Measurements from ENCODE around the gene SHTN1. TPM values are rescaled to one million over a fixed set of nuclear protein-coding genes. Genes with fewer than 3 reads are reported as not detected.

Gene SHTN1
- total RNA-seq, 3 donors from 2014 or later (not counting 1 experiment from before 2014, with no cell fraction given): 0.88 to 1.4 (median 1.1) TPM

DNA sequence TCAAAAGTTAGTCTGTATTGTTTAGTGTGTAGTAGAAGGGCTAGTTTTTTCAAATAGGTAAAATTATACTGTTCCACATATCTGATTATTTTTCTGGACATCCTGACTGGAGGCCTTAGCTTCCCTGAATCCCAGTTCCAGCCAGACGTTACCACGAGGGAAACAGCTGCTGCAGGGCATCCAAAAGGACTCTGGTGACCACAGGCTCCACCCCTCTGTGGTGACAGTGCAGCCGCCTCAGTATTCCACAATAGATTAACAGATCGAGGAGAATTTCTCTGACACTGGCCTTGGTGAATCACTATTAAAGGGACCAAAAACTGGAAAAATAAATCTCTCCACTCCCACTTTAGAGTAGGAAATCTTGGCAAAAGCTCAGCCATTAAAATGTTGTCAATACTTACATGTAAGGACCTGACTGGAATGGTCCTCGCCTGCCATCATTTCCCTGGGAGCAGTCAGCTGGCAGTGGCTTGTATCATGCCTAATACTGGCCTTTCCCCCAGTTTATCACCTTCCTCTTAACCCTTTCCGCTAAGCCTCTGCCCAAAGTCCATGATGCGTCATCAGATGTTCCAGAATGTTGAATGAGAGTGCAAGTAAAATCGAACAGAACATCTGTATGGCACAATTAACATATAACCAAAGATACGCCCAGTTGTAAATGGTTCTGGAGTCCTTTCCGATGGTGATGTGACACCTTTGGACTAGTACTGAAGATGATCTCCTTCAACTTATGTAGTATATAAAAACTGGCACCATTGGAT is 124.1 kb downstream of the SHTN1 start:
- Histone ChIP-seq H3K27ac (ENCODE audit: low read length) (no peak overlapping the region), H3K27me3 (ENCODE audit: control insufficient read depth, insufficient read depth, low read length) (no peaks in the 10 kb centered on the region), H3K36me3 (ENCODE audit: control insufficient read depth, insufficient read depth, low read length) (no peaks in the 10 kb centered on the region), H3K4me3 (ENCODE audit: low read length) (no peak overlapping the region), H3K4me1 (ENCODE audit: control insufficient read depth, insufficient read depth, low read length) (no peaks in the 10 kb centered on the region), H3K9me3 (ENCODE audit: control insufficient read depth, insufficient read depth, low read length) (no peaks in the 10 kb centered on the region)
- WGBS (ENCODE audit: insufficient coverage): 71% methylated on average over 8 of the region's 10 CpGs
- Mint-ChIP-seq H3K36me3 (no peaks in the 10 kb centered on the region), H3K27ac (no peak overlapping the region), H3K9me3 (no peaks in the 10 kb centered on the region), H3K4me1 (no peaks in the 10 kb centered on the region), H3K4me3 (no peak overlapping the region), H3K27me3 (ENCODE audit: low read depth in 2 of 2) (peaks cover 0 to 6% of the 10 kb centered on the region in 2 donors)
- DNase-seq (no peak), ATAC-seq (no peak)
- intact Hi-C loops (cut with micrococcal nuclease): no loop called here
- TF ChIP-seq, protein P1, sequence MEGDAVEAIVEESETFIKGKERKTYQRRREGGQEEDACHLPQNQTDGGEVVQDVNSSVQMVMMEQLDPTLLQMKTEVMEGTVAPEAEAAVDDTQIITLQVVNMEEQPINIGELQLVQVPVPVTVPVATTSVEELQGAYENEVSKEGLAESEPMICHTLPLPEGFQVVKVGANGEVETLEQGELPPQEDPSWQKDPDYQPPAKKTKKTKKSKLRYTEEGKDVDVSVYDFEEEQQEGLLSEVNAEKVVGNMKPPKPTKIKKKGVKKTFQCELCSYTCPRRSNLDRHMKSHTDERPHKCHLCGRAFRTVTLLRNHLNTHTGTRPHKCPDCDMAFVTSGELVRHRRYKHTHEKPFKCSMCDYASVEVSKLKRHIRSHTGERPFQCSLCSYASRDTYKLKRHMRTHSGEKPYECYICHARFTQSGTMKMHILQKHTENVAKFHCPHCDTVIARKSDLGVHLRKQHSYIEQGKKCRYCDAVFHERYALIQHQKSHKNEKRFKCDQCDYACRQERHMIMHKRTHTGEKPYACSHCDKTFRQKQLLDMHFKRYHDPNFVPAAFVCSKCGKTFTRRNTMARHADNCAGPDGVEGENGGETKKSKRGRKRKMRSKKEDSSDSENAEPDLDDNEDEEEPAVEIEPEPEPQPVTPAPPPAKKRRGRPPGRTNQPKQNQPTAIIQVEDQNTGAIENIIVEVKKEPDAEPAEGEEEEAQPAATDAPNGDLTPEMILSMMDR (IDR thresholded peaks at IDR 0.05): no peak

DNA sequence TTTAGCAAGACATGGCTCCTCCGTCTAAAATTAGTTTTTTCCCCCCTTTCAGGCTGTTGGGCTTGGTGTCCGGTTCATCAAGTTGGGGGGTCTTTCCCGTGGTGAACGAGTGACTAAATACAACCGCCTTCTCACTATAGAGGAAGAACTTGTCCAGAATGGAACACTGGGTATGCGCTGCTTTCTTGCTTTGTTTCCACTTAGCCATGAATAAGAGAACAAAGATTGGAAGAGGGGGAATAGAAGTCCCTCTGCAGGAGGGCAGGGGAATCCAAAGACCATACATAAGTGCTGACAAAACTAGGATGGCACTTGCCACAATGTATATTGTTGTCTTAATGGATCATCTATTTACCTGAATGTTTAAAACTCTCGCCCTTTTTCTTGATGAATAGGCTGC is 125.2 kb downstream of the SHTN1 start:
- no peaks in the 10 kb centered on the region for H3K9me3 Mint-ChIP-seq
- Histone ChIP-seq H3K27me3 (ENCODE audit: control insufficient read depth, insufficient read depth, low read length) (no peaks in the 10 kb centered on the region), H3K9me3 (ENCODE audit: control insufficient read depth, insufficient read depth, low read length) (no peaks in the 10 kb centered on the region), H3K27ac (ENCODE audit: low read length) (no peak overlapping the region), H3K36me3 (ENCODE audit: control insufficient read depth, insufficient read depth, low read length) (no peaks in the 10 kb centered on the region), H3K4me1 (ENCODE audit: control insufficient read depth, insufficient read depth, low read length) (no peaks in the 10 kb centered on the region), H3K4me3 (ENCODE audit: low read length) (no peak overlapping the region)
- no peaks in the 10 kb centered on the region for H3K36me3 Mint-ChIP-seq
- H3K4me1 Mint-ChIP-seq: no peaks in the 10 kb centered on the region
- TF ChIP-seq, protein P1 (IDR thresholded peaks at IDR 0.05): no peak
- H3K27me3 Mint-ChIP-seq (ENCODE audit: low read depth in 2 of 2): peaks cover 0 to 6% of the 10 kb centered on the region in 2 donors
- ATAC-seq (no peak), DNase-seq (no peak)
- H3K27ac Mint-ChIP-seq: no peak overlapping the region
- H3K4me3 Mint-ChIP-seq: no peak overlapping the region
- intact Hi-C loops (cut with micrococcal nuclease): no loop called here
- 87% methylated on average over 7 of the region's 7 CpGs for WGBS (ENCODE audit: insufficient coverage)

DNA sequence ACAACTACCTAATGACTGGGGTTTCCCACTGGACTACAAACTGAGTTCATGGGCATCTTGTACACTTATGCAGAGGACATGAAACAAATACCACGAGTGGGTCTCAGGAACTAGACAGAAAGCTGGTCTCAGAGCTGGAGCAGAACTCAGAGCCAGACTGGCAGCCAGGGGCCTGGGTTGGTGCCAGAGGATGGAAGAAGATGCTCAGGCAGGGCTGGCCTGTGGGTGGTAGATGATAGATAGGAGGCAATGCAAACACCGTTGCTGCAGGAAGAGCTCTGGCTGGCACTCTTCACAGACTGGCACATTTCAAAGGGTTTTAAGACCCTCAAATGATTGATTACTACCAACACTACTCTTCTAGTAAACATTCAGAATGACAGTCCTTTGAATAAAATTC is 126.9 kb downstream of the SHTN1 start:
- no peak for DNase-seq
- Histone ChIP-seq H3K4me1 (ENCODE audit: control insufficient read depth, insufficient read depth, low read length) (no peaks in the 10 kb centered on the region), H3K27ac (ENCODE audit: low read length) (no peak overlapping the region), H3K9me3 (ENCODE audit: control insufficient read depth, insufficient read depth, low read length) (no peaks in the 10 kb centered on the region), H3K36me3 (ENCODE audit: control insufficient read depth, insufficient read depth, low read length) (no peaks in the 10 kb centered on the region), H3K27me3 (ENCODE audit: control insufficient read depth, insufficient read depth, low read length) (no peaks in the 10 kb centered on the region), H3K4me3 (ENCODE audit: low read length) (no peak overlapping the region)
- ATAC-seq: peak in 1 of 3 donors; percentile 33
- Mint-ChIP-seq H3K4me3 (no peak overlapping the region), H3K36me3 (no peaks in the 10 kb centered on the region), H3K4me1 (no peaks in the 10 kb centered on the region), H3K27ac (no peak overlapping the region), H3K27me3 (ENCODE audit: low read depth in 2 of 2) (peaks cover 0 to 6% of the 10 kb centered on the region in 2 donors), H3K9me3 (no peaks in the 10 kb centered on the region)
- intact Hi-C loops (cut with micrococcal nuclease): no loop called here
- WGBS (ENCODE audit: insufficient coverage): 68% methylated on average over 2 of the region's 2 CpGs
- TF ChIP-seq, protein P1 (IDR thresholded peaks at IDR 0.05): no peak

DNA sequence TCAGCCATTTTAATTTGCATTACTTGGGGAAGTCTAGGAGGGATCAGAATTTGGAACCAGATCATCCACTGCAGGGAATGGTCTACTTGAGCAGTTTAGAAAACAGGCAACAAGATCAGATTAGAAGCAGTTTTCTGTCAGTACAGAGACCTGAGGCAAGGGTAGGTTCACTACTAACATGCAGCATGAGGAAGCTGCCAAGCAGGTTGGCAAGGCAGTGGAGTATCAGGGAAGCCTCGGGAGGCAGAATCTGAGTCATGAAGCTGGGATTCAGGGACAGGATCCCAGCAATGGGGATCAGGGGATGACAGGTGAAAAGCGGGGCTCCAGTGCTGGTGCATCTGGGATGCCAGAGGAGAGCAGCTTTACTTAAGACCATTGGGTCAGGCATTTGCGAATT is 127.6 kb downstream of the SHTN1 start:
- H3K36me3 ChIP-seq (ENCODE audit: control insufficient read depth, insufficient read depth, low read length): no peaks in the 10 kb centered on the region
- no peaks in the 10 kb centered on the region for H3K4me1 Mint-ChIP-seq
- H3K4me3 ChIP-seq (ENCODE audit: low read length): no peak overlapping the region
- WGBS (ENCODE audit: insufficient coverage): 93% methylated on average over 3 of the region's 3 CpGs
- H3K4me1 ChIP-seq (ENCODE audit: control insufficient read depth, insufficient read depth, low read length): no peaks in the 10 kb centered on the region
- H3K36me3 Mint-ChIP-seq: no peaks in the 10 kb centered on the region
- no peak overlapping the region for H3K4me3 Mint-ChIP-seq
- peaks cover 2% of the 10 kb centered on the region in 2 donors for H3K9me3 Mint-ChIP-seq
- intact Hi-C loops (cut with micrococcal nuclease): no loop called here
- ATAC-seq: no peak
- no peak for DNase-seq
- TF ChIP-seq, protein P1 (IDR thresholded peaks at IDR 0.05): no peak
- H3K27me3 Mint-ChIP-seq (ENCODE audit: low read depth in 2 of 2): peaks cover 2 to 6% of the 10 kb centered on the region in 2 donors
- no peak overlapping the region for H3K27ac ChIP-seq (ENCODE audit: low read length)
- H3K27ac Mint-ChIP-seq: no peak overlapping the region
- H3K27me3 ChIP-seq (ENCODE audit: control insufficient read depth, insufficient read depth, low read length): no peaks in the 10 kb centered on the region
- no peaks in the 10 kb centered on the region for H3K9me3 ChIP-seq (ENCODE audit: control insufficient read depth, insufficient read depth, low read length)

All from natural killer cell (primary cell).